Stimulated activated CD4-positive, alpha-beta T cell treated with anti-CD3 and anti-CD28 coated beads, Interleukin-4, amount 100 ng/mL, for 24 hours (primary cell): ENCODE measurements around the gene CWC27.

Experiments
- DNase-seq: peaks from one replicate; pipeline ENCODE4 v3.0.0-alpha.2; 2020

The CWC27 gene, protein sequence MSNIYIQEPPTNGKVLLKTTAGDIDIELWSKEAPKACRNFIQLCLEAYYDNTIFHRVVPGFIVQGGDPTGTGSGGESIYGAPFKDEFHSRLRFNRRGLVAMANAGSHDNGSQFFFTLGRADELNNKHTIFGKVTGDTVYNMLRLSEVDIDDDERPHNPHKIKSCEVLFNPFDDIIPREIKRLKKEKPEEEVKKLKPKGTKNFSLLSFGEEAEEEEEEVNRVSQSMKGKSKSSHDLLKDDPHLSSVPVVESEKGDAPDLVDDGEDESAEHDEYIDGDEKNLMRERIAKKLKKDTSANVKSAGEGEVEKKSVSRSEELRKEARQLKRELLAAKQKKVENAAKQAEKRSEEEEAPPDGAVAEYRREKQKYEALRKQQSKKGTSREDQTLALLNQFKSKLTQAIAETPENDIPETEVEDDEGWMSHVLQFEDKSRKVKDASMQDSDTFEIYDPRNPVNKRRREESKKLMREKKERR

GRCh38 chr5:64768358-64769312 is at the start of gene CWC27, which contains the start of gene SREK1IP1:
Gene CWC27 (plus strand): TSS chr5:64768930. CDS start chr5:64769147, 217 bp downstream.
Gene SREK1IP1 (minus strand): TSS chr5:64768691. CDS start chr5:64768517, 174 bp downstream.
- DNase-seq: peak; percentile 85

DNA sequence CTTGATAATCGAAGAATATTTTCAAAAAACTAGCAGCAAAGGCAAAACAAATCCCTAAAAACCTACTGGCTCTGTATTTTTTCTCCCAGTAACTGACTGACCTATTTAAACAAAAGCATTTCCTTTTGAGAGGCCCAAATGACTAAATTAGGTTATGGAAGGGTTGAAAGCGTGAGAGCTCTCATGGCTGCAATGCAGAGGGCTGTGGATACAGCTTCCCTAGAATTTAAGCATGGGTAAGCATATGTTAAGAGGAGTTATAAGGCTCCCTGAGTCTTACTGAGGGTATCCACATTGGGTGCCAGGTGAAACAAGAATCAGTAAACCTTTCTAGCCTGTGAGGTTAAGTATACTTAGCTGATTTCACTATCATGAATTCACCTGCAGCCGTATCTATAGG is 46.1 kb upstream of the CWC27 start:
- DNase-seq: no peak

- no peak for DNase-seq
Measured at GRCh38 chr5:64727150-64727549, 41.6 kb upstream of the CWC27 start.

DNA sequence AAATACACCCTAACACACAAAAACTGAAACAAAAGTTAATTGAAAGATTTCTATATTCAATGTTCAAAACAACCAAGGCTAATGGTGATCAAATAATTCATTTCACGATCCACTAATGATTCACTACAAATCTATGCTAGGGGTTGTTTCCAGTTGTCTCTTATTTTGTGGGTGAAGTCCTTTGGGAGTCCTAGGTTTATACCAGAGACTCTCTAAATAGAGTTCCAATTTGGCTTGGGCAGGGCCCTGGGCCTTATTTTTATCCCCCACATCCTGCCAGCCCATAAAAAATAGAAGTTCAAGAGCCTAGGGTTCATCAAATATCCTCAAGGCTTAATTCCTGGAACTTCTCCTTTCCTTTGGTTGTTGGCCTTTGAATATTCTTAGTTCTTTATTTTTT is 26.3 kb upstream of the CWC27 start:
- DNase-seq: no peak

DNA sequence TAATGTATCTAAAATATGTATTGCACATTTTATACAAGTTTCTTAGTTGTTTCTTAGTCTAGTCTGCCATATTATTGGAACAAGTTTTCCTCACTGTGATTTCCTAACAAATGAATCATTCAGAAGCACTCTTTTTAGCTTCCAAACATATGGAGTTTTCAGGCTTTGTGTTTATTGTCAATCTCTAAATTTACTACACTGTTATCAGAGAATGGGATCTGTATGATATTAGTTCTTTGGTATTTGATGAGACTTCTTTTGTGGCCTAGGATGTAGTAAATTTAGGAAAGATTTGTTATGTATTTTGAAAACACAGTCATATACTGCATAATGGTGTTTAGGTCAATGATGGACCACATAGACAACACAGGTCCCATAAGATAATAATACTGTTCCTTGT is 25.9 kb upstream of the CWC27 start:
- DNase-seq: no peak

DNA sequence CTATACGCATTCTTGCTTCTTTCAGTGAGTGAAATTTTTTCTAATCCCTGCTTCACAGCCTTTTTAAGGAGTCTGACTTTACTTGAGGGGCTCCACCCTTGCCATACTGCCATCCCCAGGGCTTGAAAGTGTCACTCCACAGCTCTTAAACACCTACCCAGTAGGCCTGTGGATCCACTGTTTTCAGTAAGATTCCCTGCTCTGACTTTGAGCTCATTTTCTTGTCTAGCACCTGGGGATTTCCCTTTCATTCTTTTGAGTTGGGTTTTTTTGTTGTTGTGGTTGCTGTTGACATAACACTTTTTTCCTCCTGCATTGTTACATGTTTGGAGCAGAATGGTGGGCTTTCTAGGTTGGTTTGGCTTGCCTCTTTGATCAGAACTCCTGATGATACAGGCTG is 23.8 kb upstream of the CWC27 start:
- no peak for DNase-seq

- no peak for DNase-seq
Measured at GRCh38 chr5:64746446-64746845, 22.3 kb upstream of the CWC27 start.

GRCh38 chr5:64749385-64749784 is 19.3 kb upstream of the CWC27 start:
- no peak for DNase-seq

- no peak for DNase-seq
Measured at GRCh38 chr5:64754066-64754465, 14.7 kb upstream of the CWC27 start.

DNA sequence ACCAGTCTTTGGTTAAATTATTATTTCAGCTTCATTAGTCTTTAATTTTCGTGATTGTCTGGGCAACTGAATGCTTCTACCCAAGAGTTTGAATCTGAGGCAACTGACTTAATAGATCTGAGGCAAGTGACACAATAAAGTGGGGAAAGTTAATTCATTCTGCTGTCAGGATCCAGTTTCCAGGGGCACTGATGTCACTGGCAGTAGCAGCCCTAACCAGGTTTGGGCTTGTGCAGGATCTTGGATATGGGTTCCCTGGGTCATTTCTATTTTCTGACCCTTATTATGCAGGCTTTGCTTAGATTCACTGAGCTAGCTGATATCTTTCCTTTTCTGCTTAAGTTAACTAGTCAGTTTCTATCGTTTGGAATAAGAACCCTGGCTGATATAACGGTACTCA is 9.8 kb upstream of the CWC27 start:
- DNase-seq: no peak

- no peak for DNase-seq
Measured at GRCh38 chr5:64759960-64760660, 8.6 kb upstream of the CWC27 start.

DNA sequence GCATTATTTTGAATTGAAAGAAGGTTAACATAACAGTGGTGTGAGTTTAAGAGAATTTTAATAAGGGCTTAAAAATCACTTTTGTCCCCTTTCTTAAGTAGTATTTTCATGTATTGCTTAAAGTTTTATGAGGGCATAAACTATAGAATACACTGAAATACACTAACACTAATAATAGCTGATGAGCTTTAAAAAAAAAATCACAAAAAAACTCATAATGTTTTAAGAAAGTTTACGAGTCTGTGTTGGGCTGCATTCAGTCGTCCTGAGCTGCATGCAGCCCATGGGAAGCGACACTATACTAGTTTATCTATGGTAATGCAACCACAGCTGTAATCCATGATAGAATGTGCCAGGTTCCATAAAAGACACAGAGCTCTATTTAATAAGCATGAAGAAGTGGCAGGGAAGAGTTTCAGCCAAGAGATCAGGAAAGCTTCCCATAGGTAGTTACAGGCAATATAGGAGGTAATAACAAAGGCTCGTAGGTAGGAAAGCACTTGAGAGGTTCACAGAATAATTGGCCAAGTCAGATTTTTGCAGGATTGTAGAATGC is 4.7 kb upstream of the CWC27 start:
- DNase-seq: no peak

- no peak for DNase-seq
Measured at GRCh38 chr5:64765804-64766504, 2.8 kb upstream of the CWC27 start.

DNA sequence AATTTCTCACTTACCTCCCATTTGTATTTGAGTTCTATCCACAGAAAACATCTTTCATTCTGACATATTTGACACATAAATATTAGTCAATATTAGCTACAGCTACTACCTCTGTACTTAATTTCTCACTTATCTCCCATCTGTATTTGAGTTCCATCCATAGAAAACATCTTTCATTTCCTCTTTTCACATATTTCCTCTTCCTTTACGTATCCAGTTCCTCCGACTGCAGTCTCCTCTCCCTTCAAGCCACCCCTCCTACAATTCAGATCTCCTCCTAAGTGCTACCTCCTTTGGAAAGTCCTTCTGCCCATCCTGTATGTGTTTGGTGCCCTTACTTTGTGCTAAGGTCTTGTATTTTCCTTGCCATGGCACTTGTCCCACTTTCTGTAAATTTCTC is 1.8 kb upstream of the CWC27 start:
- DNase-seq: no peak

- DNase-seq: peak; percentile 10
Measured at GRCh38 chr5:64767959-64768357, 772 bp upstream of the CWC27 start.

DNA sequence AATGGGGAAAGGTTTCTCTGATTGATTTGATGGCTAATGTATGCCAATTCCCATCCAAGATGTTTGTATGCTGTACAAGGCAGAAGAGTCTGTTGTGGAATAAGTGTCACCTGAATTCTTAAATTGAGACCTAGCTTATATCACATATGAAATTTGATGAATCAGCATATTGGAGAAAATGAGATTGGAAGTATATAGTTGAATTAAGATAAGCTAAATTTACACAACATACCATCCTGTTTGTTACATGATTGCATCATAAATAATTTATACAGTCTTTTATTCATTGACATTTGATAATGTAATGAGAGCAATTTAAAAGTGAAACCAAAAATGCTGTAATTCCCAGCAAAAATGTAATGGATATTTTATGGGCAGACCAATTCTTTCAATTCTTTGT is 1.1 kb downstream of the CWC27 start:
- DNase-seq: no peak

GRCh38 chr5:64771736-64772135 is 3.0 kb downstream of the CWC27 start:
- DNase-seq: no peak

DNA sequence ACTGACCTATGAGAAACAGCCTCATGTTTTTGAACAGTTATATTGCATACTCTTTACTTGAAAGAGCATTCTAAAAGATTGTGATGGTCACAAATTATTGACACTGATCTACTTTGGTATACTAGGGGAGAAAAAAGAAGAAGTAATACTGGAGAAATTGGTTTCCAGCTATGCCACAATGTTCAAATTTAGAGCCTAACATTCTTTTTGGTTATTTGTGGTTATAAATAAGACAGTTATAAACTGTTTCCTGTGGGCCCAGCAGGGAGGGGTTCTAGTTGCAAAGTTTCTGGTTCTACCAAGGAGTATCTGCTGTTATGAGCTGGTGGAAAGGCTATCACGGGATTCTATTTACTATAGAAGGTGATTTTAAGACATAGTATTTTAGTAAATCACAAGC is 4.8 kb downstream of the CWC27 start:
- DNase-seq: no peak

DNA sequence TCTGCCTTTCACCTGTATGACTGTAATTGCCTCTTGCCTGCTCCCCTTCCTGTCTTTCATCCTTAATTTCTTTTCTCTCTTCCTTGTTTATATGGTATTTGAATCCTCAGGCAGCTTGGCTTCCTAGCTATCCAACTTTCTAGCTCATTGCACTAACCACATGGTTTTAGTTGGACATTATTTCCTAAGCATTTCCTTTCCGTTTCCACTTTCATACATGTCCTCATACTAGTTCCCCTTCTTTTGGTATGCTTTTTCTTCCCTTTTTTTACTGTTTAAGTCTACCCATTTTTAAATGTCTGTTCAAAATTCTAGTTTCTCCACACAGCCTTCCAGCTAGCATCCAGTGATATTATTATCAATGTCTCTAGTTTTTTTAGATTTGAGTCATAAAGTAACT is 6.6 kb downstream of the CWC27 start:
- no peak for DNase-seq

DNA sequence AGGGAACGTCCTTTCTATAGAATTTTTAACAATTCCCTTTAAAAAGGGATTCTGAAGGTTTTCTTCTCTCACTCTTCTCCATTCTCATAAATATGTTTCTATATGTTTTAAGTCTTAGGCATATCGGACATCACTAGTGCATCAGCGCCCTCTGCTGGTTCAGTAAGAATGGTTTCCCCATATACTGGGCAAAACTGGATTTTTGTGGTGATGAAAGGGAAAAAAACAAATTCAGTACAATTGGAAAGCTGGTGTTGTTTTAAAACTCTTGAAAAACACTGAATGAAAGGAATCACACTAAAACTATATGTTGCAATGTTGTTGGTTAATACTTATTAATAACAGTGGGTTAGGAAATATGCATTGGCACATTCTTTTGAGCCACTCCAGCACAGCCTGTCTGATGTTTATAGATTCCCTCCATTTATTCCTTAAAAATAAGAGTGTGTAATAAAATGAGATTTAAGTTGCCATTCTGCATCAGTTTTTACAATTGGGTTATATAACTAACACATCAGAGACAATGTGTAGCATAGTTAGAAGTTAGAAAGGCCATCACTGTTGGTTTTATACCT is 15.8 kb downstream of the CWC27 start:
- DNase-seq: peak; percentile 79

DNA sequence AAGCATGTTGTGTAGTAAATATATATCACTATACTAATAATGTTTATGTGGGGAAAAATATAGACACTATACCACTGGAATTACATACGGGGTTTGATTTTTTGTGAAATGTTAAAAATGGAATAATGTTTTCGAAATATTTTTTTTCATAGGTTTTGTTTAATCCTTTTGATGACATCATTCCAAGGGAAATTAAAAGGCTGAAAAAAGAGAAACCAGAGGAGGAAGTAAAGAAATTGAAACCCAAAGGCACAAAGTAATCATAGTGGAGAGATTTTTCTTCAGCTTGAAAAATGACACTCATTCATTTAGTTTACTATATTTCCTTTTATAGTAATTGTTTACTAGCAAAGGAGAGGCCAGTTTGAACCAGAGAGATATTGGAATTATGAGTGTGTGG is 17.6 kb downstream of the CWC27 start:
- DNase-seq: no peak

GRCh38 chr5:64788156-64788555 is 19.4 kb downstream of the CWC27 start:
- no peak for DNase-seq
